RWPE2 (cell line): ENCODE measurements around the gene NPM3.
A peak's percentile ranks its signal among the peaks of the same experiment; 100 is the strongest.

Experiments
- ATAC-seq: fragments of 200-7000 bp; cut with Tn5 transposase; 3 replicates; pipeline ENCODE4 v1.9.1; 2021; ENCODE audit warnings: low read depth
- DNase-seq: peaks from one replicate; pipeline ENCODE4 v3.0.0-alpha.2; 2020; ENCODE audit warnings: low spot score
- H3K27ac ChIP-seq: fragments of 450-650 bp; 2 replicates; pipeline ENCODE4 v1.5.1; 2017; ENCODE audit warnings: mild to moderate bottlenecking; ENCODE audit not compliant: poor library complexity, severe bottlenecking
- H3K27me3 ChIP-seq: fragments of 250-450 bp; sonication (Bioruptor Pico); 2 replicates; pipeline ENCODE4 v1.5.1; 2021; ENCODE audit warnings: mild to moderate bottlenecking, moderate library complexity; ENCODE audit not compliant: insufficient read depth, poor library complexity, severe bottlenecking
- H3K36me3 ChIP-seq: fragments of 250-450 bp; sonication (Bioruptor Pico); 2 replicates; pipeline ENCODE4 v1.5.1; 2020; ENCODE audit warnings: low read depth, mild to moderate bottlenecking, moderate library complexity
- H3K4me1 ChIP-seq: fragments of 250-450 bp; sonication (Bioruptor Pico); 2 replicates; pipeline ENCODE4 v1.5.1; 2021; ENCODE audit warnings: mild to moderate bottlenecking, moderate library complexity; ENCODE audit not compliant: insufficient read depth, poor library complexity, severe bottlenecking
- H3K4me3 ChIP-seq: fragments of 250-450 bp; sonication (Bioruptor Pico); 2 replicates; pipeline ENCODE4 v1.5.1; 2021; ENCODE audit warnings: mild to moderate bottlenecking, moderate library complexity; ENCODE audit not compliant: severe bottlenecking
- H3K9me3 ChIP-seq: fragments of 250-450 bp; sonication (Bioruptor Pico); 2 replicates; pipeline ENCODE4 v1.5.1; 2021; ENCODE audit warnings: mild to moderate bottlenecking, moderate library complexity; ENCODE audit not compliant: severe bottlenecking
- TF ChIP-seq, protein P1 (sequence below): fragments of 450-650 bp; IDR thresholded peaks from one replicate; pipeline ENCODE4 v1.5.1; 2017; ENCODE audit warnings: mild to moderate bottlenecking, moderate library complexity; ENCODE audit not compliant: poor library complexity, severe bottlenecking

NPM3 gene, protein sequence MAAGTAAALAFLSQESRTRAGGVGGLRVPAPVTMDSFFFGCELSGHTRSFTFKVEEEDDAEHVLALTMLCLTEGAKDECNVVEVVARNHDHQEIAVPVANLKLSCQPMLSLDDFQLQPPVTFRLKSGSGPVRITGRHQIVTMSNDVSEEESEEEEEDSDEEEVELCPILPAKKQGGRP

DNA sequence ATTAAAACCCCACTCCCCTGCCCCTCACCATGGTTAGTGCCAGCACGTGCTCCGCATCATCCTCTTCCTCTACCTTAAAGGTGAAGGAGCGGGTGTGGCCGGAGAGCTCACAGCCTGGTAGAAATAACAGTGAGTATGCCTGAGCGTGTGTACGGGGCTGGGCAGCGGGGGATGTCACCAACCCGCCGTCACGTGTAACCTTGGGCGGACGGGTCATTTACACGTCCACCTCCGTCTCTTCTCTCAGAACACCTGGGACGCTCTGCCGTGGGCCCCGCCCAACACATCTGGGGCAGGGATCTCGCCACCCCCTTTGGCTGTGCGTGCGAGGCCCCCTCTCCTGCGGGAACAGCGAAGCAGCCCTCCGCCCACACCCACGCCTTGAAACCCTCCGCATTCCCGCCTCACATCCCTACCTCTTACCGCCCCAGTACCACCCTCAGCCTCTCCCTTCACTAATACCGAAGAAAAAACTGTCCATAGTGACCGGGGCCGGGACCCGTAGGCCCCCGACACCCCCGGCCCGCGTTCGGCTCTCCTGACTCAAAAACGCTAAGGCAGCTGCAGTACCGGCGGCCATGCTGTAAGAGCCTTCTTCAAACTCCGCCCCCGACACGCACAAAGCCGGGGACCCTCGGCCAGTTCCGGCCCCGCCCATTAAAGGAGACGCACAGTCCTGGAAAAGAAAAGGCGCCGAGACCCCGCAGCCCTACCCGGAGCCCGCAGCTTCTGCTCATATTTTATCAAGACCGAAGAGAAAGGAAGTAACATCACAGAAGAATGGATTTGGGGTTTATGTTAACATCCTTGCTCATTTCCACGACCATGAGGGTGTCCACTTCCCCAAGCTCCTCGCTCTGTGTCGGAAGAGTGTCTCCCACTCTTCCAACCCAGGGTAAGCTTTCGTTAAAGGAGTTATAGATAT is at the start of gene NPM3:
TSS of gene NPM3 (minus strand) at position 636 of the 925 bp plus-strand sequence. CDS start at position 580, 56 bp downstream.
- peak; percentile 88 for DNase-seq
- peak; percentile 83 for ATAC-seq
- Histone ChIP-seq H3K4me1 (peaks cover 7% of the 10 kb centered on the region), H3K4me3 (peak within 1 kb of the TSS; percentile 73), H3K36me3 (peaks cover 41% of the 10 kb centered on the region), H3K9me3 (no peaks in the 10 kb centered on the region), H3K27ac (peak within 1 kb of the TSS; percentile 52), H3K27me3 (no peaks in the 10 kb centered on the region)
- TF ChIP-seq, protein P1, sequence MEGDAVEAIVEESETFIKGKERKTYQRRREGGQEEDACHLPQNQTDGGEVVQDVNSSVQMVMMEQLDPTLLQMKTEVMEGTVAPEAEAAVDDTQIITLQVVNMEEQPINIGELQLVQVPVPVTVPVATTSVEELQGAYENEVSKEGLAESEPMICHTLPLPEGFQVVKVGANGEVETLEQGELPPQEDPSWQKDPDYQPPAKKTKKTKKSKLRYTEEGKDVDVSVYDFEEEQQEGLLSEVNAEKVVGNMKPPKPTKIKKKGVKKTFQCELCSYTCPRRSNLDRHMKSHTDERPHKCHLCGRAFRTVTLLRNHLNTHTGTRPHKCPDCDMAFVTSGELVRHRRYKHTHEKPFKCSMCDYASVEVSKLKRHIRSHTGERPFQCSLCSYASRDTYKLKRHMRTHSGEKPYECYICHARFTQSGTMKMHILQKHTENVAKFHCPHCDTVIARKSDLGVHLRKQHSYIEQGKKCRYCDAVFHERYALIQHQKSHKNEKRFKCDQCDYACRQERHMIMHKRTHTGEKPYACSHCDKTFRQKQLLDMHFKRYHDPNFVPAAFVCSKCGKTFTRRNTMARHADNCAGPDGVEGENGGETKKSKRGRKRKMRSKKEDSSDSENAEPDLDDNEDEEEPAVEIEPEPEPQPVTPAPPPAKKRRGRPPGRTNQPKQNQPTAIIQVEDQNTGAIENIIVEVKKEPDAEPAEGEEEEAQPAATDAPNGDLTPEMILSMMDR = no peak

DNA sequence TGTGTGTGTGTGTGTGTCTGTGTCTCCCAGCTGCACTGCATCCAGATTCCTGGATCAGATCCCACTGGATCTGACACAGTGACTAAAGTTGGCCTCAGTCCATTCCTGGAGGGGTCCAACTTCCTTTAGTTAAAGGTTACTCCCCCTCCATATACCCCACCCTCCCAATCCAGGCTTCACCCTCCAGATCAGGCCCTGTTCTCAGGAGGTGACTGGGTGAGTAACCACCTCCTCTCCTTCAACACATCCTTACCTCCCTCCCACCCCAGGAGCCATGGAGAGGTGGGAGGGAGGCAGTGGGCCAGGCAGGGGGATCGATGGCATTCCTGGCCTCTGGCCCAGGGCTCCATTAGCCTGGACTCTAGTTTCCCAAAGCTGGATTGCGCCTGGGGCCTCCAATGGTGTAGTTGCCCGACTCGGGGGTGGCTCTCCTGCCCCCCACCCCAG is 49.1 kb upstream of the NPM3 start:
- TF ChIP-seq, protein P1 = no peak
- Histone ChIP-seq H3K36me3 (no peaks in the 10 kb centered on the region), H3K4me3 (no peak overlapping the region), H3K9me3 (no peaks in the 10 kb centered on the region), H3K4me1 (peaks cover 5% of the 10 kb centered on the region), H3K27ac (no peak overlapping the region), H3K27me3 (no peaks in the 10 kb centered on the region)
- DNase-seq (peak; percentile 27), ATAC-seq (no peak)

DNA sequence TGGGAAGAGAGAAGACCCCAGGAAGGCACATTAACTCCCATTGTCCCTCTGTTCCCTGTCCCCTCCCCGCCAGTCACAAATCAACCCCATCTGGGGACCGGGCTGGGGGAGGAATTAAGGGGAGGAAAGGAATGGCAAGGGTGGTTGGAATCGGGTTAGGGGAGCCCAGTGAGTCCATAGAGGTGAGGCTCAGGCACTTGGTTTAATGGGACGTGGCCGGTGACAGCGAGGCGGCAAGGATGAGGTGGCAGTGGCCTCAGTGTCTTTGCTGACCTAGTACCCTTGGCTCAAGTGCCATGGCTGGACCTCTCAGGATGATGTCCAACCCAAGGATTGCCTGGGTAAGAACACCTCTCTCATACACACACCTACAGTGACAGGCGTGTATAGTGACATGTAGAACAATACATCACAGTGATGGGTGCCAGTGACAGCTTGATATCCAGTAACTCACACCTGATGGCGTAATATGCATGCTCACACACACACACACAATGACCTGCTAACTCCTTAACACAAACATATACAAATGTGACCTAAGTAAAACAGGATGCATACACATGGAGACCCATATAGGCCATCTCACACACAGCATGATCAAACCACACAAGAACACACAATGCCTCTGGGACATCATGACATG is 48.0 kb upstream of the NPM3 start:
- DNase-seq = peak; percentile 42
- Histone ChIP-seq H3K27me3 (no peaks in the 10 kb centered on the region), H3K9me3 (no peaks in the 10 kb centered on the region), H3K4me1 (peaks cover 5% of the 10 kb centered on the region), H3K4me3 (peak overlapping the region; percentile 31), H3K27ac (peak overlapping the region; percentile 31), H3K36me3 (no peaks in the 10 kb centered on the region)
- ATAC-seq = no peak
- TF ChIP-seq, protein P1 = no peak

DNA sequence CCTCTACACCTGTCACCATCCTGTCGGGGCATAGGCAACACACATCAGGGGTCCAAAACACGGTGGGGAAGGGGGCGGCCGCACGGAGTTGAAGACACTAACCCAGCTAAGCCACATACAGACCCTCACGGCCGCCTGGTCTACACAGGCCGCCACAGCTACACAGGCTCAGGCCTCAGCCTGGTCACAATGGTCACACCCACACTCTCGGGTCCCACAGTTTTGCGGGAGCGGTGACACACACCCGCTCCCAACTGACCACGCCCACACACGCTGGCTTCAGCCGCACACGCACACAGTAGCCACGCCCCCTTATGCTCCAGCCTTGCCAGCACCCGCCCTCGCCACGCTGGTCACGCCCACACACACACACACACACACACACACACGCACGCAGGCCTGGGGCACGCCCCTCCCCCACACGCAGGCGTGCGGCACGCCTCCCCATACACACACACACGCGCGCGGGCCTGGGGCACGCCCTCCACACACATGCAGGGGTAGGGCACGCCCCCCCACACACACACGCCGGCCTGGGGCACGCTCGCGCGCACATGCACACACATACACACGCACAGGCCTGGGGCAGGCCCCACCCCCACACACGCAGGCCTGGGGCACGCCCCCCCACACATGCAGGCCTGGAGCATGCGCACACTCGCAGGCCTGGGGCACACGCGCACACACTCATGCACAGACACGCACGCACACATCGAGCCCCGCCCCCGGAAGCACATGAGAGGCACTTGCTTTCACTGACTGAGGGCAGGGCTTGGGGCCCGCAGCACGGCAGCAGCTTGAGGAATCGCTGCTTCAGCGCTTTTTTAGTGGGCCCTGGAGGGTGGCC is 47.3 kb upstream of the NPM3 start:
- H3K27me3 ChIP-seq = no peaks in the 10 kb centered on the region
- peak overlapping the region; percentile 31 for H3K27ac ChIP-seq
- DNase-seq (peak; percentile 92), ATAC-seq (peak; percentile 76)
- TF ChIP-seq, protein P1 = no peak
- no peaks in the 10 kb centered on the region for H3K36me3 ChIP-seq
- H3K4me3 ChIP-seq = peak overlapping the region; percentile 31
- no peaks in the 10 kb centered on the region for H3K9me3 ChIP-seq
- peaks cover 5% of the 10 kb centered on the region for H3K4me1 ChIP-seq
